GM18951 (cell line): ENCODE results near the gene ZDHHC17.

Experiments used
- POLR2A ChIP-seq: IDR thresholded peaks from 4 replicates; pipeline ENCODE4 v1.6.1; 2011; ENCODE audit warnings: mild to moderate bottlenecking; ENCODE audit not compliant: insufficient read length, insufficient read depth; ENCODE audit errors: extremely low read depth
- in situ Hi-C: fragments of 300-500 bp; cut with MboI; formaldehyde crosslinking; loops from one replicate; pipeline ENCODE4 v1.12.0; 2022; ENCODE audit warnings: low sequenced_read_pairs, mixed read lengths, inconsistent platforms; ENCODE audit not compliant: unreplicated experiment

Gene ZDHHC17

DNA sequence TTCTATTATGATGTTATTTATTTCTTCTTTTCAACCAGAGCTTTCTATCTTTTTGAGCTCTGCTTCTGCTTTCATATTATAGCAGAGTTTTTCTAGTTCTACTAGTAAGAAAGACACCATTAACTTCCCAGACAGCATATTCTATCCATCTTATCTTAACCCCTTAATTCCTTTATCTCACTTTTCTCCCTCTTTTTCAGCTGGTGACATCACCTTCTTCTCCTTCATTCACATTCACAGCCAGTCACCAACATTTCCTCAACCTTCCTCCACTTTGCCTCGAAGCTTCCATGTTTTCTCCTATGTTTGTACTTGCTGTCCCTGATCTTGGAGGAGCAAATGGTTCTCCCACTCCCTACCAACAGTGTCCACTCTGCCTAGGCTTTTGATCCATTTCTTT lies 118.5 kb downstream of the ZDHHC17 start:
- no peak for TF ChIP-seq POLR2A
- in situ Hi-C loops = no loop called here

DNA sequence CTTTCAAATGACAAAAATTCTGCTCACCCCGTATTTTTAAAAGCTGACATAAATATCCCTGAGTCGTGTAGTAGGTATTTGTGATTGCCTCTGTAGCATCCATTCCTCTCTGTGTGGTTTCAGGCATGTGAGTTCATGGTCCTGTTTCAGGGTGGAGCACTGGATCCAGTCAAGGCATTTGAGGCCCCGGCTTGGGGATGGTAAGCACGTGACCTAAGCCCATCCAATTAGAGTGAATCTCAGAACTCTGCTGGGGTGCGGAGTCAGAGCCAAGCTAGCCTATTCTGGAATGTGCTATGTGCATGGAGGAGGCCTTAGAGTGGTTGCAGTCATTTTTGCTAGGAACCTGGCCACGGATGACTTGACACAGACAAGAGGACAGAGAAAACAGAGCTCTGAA lies 119.2 kb downstream of the ZDHHC17 start:
- in situ Hi-C loops = no loop called here
- TF ChIP-seq POLR2A = no peak

DNA sequence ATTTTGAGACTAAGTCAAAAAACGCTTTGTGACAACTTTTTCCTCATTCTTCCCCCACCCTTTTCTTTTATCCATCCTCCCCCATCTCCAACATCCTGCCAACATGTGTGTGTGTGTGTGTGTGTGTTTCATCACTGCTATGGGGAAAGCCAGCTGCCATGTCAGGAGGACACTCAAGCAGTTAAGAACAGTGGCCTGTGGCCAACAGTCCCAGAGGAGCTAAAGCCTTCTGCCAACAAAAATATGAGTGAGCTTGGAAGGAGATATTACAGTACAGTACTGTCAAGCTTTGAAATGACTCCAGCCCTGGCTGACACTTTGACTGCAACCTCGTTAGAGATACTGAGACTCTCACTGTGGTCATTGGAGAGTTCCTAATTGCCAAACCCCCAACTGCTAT lies 119.9 kb downstream of the ZDHHC17 start:
- in situ Hi-C loops = no loop called here
- no peak for TF ChIP-seq POLR2A

DNA sequence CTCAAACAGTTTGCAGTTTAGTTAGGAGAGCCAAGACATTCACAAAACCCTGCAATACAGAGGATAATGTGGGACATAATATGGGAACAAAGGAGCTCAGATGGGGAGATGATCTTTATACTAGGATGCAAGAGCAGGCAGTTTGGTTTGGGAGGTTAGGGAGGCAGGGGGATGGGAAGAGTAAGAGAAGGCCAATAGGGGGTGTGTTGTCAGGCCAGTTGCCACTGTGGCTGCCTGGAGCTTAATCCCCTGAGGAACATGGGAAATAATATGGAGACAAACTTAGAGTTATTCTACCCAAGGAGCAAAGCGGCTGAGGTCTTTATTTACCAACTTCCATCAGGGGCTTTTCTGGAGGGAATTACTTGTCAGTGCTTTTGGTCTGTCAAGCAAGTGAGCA lies 124.9 kb downstream of the ZDHHC17 start:
- no peak for TF ChIP-seq POLR2A
- in situ Hi-C loops = no loop called here

DNA sequence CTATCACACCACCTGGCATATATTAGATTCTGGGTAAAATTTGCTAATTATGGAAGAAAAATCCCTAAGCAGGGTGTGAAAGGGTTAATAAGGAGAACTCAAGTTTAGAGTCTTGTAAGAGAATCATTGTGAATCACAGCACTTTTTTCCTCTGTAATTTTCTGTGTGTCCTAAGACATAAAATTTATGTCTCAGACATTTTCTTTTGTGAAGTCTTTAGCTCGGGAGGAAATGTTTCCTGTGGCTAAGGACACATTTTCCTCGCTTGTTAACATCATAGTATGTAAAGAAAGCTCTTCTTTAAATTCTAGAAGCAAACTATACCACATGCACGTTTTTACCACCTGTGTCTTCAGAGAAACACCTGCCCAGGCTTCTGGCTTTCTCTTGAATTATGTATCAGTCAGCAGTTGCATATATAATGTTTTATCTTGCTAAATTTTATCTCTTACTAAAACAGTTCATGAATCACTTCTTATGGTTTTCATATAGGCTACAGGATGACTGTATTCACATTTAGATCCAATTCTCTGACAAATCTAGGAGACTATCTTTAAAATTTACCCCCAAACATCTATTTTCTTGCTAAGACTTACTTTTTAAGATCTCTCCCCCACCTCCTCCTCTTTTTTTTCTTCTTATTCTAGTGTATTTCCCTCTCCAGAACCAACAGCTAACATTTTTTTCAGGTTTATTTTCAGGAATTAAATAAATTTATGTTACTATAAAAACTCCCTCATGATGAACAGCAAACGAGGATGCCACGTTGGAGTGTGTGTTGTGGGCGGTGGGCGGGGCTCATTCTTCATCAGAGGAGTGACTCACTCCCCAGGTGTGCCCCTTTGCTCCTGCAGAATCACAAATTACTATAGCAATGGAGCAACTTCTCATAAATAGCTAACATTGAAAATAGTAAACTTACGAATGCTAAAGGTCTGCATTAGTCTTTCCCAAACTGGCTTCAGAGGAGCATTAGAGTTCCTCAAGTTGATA lies 126.5 kb downstream of the ZDHHC17 start:
- TF ChIP-seq POLR2A = no peak
- in situ Hi-C loops = no loop called here

DNA sequence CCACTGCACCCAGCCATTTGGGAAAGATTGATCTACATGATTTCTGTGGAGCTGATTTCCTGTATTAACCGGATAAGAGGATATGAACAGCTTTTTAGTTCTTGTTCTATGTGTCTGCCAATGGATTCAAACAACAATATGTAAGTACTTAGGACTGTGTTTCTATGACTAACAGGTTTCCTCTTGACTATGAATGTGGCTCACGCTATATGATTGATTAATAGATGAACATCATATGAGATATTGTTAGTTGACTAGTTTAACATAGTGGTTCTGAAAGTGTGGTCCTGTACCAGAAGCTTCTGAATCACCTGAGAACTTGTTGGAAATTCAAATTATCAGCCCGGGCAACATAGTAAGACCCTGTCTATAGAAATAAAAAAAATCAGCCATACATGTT lies 127.7 kb downstream of the ZDHHC17 start:
- no peak for TF ChIP-seq POLR2A
- in situ Hi-C loops = no loop called here

DNA sequence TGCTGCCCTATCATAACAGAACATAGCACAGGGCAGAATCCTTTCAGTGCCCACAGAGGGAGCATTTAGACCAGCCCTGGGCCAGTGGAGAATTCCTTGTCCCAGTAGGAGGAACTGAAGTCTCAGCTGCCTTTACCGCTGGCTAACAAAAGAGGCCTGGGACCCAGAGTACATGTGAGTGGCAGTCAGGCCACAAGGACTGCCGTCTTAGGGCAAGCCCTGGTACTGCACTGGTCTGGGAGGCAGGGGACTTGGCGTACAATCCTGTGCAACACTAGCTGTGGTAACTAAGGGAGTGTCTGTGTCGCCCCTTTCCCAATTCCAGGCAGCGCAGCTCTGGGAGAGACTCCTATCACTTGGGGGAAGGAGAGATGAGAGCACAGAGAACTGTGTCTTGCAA lies 131.9 kb downstream of the ZDHHC17 start:
- in situ Hi-C loops = no loop called here

DNA sequence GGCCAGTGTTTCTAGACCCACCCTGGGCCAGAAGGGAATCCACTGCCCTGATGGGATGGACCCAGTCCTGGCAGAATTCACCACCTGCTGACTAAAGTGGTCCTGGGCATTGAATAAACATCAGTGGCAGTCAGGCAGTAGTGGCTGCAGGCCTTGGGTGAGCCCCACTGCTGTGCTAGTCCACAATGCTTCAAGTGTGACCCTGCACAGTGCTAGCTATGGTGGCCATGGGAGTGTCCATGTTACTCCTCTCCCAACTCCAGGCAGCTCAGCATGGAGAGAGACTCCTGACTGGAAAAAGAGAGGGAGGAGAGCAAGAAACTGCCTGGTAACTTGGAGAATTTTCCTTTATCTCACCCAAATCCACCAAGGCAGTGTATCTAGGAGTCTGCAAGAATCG lies 132.4 kb downstream of the ZDHHC17 start:
- in situ Hi-C loops = no loop called here
- no peak for TF ChIP-seq POLR2A

More for the DNA sequence above, 131.9 kb downstream of the ZDHHC17 start:
- TF ChIP-seq POLR2A = no peak

DNA sequence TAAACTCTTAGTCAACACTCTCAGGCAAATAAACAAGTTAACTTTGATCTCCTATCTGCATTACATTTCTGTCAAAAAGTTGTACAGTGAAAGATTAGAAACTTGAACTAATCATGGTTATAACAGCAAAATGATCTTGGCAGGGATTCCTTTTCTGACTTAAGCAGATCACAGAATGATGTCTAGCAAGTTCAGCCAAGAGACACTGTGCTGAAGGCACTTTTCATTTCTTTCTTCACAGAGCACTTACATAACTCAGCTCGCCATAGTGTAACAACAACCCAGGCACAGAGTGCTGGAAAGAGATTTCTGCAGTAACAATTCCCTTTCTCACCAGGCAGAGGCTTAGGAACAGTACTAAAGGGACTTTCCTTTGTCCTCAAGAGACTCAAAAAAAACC lies 134.5 kb downstream of the ZDHHC17 start:
- TF ChIP-seq POLR2A = no peak
- in situ Hi-C loops = no loop called here

DNA sequence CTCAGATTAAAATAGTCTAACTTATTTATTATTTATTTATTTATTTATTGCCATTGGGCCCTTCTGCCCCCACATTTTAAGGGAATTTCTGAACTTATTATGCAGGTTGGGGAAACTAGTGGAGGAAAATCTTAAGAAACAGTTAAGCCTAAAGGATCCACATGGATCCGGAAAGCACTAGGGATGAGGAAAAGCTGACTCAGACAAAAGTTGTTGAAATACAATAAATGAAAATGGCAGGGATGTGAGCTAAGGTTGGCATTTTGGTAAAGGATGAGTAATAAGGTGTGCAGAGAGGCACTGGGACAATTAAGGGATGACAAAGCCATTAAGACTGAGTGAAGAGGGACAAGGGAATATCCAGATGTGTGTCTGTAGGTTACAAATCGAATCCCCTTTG lies 135.6 kb downstream of the ZDHHC17 start:
- TF ChIP-seq POLR2A = no peak
- in situ Hi-C loops = no loop called here

DNA sequence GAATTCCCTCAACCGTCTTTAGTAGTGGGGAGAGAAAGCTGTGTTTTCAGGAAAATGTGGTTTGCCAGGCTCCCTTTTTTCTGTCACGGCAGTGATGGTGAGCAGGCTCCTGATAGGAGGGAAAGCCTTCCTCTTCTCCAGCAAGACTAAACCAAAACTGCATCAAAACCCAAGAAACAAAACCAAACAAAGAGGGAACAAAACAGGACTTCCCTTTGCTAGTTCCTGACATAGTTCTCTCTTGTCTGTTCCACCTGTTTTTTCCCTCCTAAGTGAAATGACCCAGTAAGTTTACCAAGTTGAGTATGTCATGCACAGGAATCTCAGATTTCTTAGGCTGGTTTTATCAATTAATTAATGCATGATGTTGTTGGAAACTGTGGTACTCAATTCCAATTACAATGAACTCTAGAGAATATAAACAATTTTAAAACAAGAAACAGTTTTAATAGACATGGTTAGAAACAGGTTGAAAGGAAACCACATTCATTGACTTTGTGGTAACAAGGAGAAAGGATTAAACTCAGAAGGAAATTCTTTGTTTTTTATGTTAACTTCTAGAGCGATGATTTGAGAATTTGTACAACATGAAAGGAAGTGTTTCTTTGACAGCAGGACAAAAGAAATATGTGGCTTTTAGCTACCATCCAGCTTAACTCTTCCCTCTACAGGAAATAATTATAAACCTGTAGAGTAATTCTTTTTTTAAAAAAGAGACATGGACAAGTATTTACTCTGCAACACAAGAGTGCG lies 137.9 kb downstream of the ZDHHC17 start:
- in situ Hi-C loops = no loop called here
- TF ChIP-seq POLR2A = no peak
